ENCODE measurements around the gene TFB1M.
"Not testable (repeated sequence)": the region's sequence is repeated elsewhere in the genome, so short reads cannot be mapped to it uniquely, and the experiment has no call there.

Gene TFB1M

DNA sequence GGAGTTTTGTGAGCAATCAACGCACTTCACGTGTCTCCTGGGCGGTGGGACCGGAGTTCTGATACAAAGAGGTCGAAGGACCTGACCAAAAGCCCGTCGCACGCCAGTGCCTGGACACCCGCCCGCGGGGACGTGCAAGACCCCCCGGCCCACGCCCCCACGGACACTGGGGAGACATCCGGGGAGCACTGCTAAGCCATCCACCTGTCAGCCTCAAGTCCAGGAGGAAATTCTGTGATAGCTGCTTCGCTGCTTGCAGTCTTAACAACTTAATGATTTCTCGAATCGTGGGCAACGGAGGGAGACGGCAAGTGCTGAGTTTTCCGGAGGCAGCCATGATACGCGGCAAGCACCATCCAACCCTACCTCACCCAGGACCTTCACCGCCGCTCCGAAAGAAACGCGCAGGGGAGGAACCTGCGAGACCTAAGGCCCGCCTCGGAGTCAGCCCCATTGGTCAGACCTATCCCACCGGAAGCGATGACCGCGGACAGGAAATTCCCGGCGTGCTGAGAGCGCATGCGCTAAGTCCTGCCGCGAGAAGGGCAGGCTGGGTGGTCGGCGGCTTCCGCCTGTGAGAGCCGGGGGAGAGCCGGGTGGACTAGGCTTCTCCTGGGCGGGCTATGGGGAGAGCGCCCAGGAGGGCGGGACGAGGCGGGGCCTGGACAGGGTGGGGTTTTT, at the start of gene TFB1M:
TSS of gene TFB1M (minus strand) at position 393 of the 681 bp plus-strand sequence. CDS start at position 337, 56 bp downstream.
- H3K9me3 Mint-ChIP-seq = no peaks in the 10 kb centered on the region
- peak within 1 kb of the TSS; percentile 95 for H3K27ac Mint-ChIP-seq
- peak within 1 kb of the TSS; percentile 96 for H3K4me3 Mint-ChIP-seq
- peaks cover 29% of the 10 kb centered on the region for H3K4me1 Mint-ChIP-seq (ENCODE audit: low read depth)
- H3K36me3 Mint-ChIP-seq (ENCODE audit: low read depth) = peaks cover 15% of the 10 kb centered on the region
- H3K27me3 Mint-ChIP-seq (ENCODE audit: low read depth) = no peaks in the 10 kb centered on the region

DNA sequence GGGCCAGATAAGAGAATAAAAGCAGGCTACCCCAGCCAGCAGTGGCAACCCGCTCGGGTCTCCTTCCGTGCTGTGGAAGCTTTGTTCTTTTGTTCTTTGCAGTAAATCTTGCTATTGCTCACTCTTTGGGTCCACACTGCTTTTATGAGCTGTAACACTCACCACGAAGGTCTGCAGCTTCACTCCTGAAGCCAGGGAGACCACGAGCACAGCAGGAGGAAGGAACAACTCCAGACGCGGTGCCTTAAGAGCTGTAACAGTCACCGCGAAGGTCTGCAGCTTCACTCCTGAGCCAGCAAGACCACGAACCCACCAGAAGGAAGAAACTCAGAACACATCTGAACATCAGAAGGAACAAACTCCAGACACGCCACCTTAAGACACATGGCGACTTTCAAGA, 49.7 kb upstream of the TFB1M start:
- not testable (repeated sequence) for H3K4me1 Mint-ChIP-seq (ENCODE audit: low read depth); H3K9me3 Mint-ChIP-seq; H3K27ac Mint-ChIP-seq; H3K4me3 Mint-ChIP-seq; H3K36me3 Mint-ChIP-seq (ENCODE audit: low read depth)
- H3K27me3 Mint-ChIP-seq (ENCODE audit: low read depth) = peaks cover 17% of the 10 kb centered on the region

DNA sequence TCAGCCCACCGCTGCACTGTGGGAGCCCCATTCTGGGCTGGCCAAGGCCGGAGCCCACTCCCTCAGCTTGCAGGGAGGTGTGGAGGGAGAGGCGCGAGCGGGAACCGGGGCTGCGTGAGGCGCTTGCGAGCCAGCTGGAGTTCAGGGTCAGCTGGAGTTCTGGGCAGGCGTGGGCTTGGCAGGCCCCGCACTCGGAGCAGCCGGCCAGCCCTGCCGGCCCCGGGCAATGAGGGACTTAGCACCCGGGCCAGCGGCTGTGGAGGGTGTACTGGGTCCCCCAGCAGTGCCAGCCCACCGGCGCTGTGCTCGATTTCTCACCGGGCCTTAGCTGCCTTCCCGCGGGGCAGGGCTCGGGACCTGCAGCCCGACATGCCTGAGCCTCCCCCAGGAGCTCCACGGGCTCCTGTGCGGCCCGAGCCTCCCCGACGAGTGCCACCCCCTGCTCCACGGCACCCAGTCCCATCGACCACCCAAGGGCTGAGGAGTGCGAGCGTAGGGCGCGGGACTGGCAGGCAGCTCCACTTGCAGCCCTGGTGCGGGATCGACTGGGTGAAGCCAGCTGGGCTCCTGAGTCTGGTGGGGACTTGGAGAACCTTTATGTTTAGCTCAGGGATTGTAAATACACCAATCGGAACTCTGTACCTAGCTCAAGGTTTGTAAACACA, 48.8 kb upstream of the TFB1M start:
- not testable (repeated sequence) for H3K4me1 Mint-ChIP-seq (ENCODE audit: low read depth); H3K4me3 Mint-ChIP-seq; H3K36me3 Mint-ChIP-seq (ENCODE audit: low read depth); H3K9me3 Mint-ChIP-seq; H3K27ac Mint-ChIP-seq
- H3K27me3 Mint-ChIP-seq (ENCODE audit: low read depth) = peaks cover 22% of the 10 kb centered on the region

GRCh38 chr6:155354167-155354566, 39.9 kb upstream of the TFB1M start:
- Mint-ChIP-seq H3K4me1 (ENCODE audit: low read depth) (no peaks in the 10 kb centered on the region), H3K9me3 (peaks cover 34% of the 10 kb centered on the region), H3K4me3 (no peak overlapping the region), H3K36me3 (ENCODE audit: low read depth) (peaks cover 2% of the 10 kb centered on the region), H3K27me3 (ENCODE audit: low read depth) (peaks cover 9% of the 10 kb centered on the region), H3K27ac (no peak overlapping the region)

- H3K4me1 Mint-ChIP-seq (ENCODE audit: low read depth) = no peaks in the 10 kb centered on the region
- peaks cover 29% of the 10 kb centered on the region for H3K9me3 Mint-ChIP-seq
- H3K27me3 Mint-ChIP-seq (ENCODE audit: low read depth) = peaks cover under 1% of the 10 kb centered on the region
- H3K36me3 Mint-ChIP-seq (ENCODE audit: low read depth) = peaks cover 2% of the 10 kb centered on the region
- no peak overlapping the region for H3K4me3 Mint-ChIP-seq
- H3K27ac Mint-ChIP-seq = no peak overlapping the region
Observed at GRCh38 chr6:155352811-155353210, 38.5 kb upstream of the TFB1M start.

- H3K9me3 Mint-ChIP-seq = peaks cover 37% of the 10 kb centered on the region
- H3K27ac Mint-ChIP-seq = no peak overlapping the region
- H3K27me3 Mint-ChIP-seq (ENCODE audit: low read depth) = no peaks in the 10 kb centered on the region
- peaks cover 2% of the 10 kb centered on the region for H3K36me3 Mint-ChIP-seq (ENCODE audit: low read depth)
- H3K4me1 Mint-ChIP-seq (ENCODE audit: low read depth) = no peaks in the 10 kb centered on the region
- H3K4me3 Mint-ChIP-seq = no peak overlapping the region
Observed at GRCh38 chr6:155352130-155352420, 37.8 kb upstream of the TFB1M start.

DNA sequence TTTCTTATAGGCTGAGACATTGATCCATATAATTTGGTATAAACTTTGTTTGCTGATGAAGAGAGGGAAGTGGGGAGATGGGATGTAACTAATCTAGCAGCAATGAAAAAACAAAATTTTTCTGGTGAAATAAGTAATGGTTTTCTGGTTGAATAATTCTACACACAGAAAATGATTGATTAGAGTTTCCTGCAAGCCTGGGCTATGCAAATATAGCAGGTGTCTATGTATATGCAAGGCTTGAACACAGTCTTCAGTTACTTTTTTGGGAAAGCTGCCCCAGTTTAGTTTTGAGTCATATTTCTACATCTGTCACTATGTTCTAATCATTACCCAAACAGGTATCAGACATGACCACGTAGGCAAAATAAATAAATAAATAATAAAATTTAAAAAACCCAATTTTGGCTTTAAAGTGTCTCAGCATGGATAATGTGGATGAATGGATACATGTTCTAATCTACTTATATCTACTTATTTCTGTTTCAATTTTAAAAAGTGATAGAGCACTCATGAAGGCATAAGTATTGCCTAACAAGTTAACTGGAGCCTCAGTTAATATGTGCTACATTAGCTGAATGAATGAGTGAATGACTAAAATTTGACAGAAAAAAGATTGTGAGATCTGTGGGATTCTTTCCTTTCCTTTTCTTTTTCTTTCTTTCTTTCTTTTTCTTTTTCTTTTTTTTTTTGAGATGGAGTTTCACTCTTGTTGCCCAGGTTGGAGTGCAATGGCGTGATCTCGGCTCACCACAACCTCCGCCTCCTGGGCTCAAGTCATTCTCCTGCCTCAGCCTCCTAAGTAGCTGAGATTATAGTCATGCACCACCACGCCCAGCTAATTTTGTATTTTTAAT, 37.2 kb upstream of the TFB1M start:
- H3K36me3 Mint-ChIP-seq (ENCODE audit: low read depth) = peaks cover 2% of the 10 kb centered on the region
- H3K9me3 Mint-ChIP-seq = peaks cover 42% of the 10 kb centered on the region
- H3K4me1 Mint-ChIP-seq (ENCODE audit: low read depth) = no peaks in the 10 kb centered on the region
- H3K4me3 Mint-ChIP-seq = no peak overlapping the region
- no peak overlapping the region for H3K27ac Mint-ChIP-seq
- no peaks in the 10 kb centered on the region for H3K27me3 Mint-ChIP-seq (ENCODE audit: low read depth)

GRCh38 chr6:155349956-155350355, 35.7 kb upstream of the TFB1M start:
- peaks cover 2% of the 10 kb centered on the region for H3K36me3 Mint-ChIP-seq (ENCODE audit: low read depth)
- peaks cover 42% of the 10 kb centered on the region for H3K9me3 Mint-ChIP-seq
- H3K27ac Mint-ChIP-seq = no peak overlapping the region
- no peaks in the 10 kb centered on the region for H3K4me1 Mint-ChIP-seq (ENCODE audit: low read depth)
- H3K4me3 Mint-ChIP-seq = no peak overlapping the region
- H3K27me3 Mint-ChIP-seq (ENCODE audit: low read depth) = no peaks in the 10 kb centered on the region

GRCh38 chr6:155349129-155349528, 34.8 kb upstream of the TFB1M start:
- Mint-ChIP-seq H3K36me3 (ENCODE audit: low read depth) (peaks cover under 1% of the 10 kb centered on the region), H3K27me3 (ENCODE audit: low read depth) (no peaks in the 10 kb centered on the region), H3K4me1 (ENCODE audit: low read depth) (no peaks in the 10 kb centered on the region), H3K9me3 (peaks cover 34% of the 10 kb centered on the region), H3K4me3 (no peak overlapping the region), H3K27ac (no peak overlapping the region)

DNA sequence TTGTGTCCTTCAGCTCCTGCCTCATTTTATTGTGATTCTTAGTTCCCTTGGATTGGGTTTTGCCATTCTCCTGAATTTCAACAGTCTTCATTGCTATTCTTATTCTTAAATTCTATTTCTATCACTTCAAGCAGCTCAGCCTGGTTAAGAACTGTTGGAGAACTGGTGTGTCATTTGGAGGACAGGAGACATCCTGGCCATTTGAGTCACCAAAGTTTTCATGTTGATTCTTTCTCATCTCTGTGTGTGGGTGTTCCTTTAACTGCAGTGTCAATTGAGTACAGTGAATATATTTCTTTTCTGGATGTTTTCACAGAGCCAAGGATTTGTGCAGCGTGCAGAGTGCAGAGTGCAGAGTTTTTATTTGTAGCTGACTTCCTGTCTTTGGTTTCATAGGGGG, 33.5 kb upstream of the TFB1M start:
- Mint-ChIP-seq H3K27me3 (ENCODE audit: low read depth) (no peaks in the 10 kb centered on the region), H3K36me3 (ENCODE audit: low read depth) (no peaks in the 10 kb centered on the region), H3K9me3 (peaks cover 24% of the 10 kb centered on the region), H3K27ac (no peak overlapping the region), H3K4me1 (ENCODE audit: low read depth) (no peaks in the 10 kb centered on the region), H3K4me3 (no peak overlapping the region)

DNA sequence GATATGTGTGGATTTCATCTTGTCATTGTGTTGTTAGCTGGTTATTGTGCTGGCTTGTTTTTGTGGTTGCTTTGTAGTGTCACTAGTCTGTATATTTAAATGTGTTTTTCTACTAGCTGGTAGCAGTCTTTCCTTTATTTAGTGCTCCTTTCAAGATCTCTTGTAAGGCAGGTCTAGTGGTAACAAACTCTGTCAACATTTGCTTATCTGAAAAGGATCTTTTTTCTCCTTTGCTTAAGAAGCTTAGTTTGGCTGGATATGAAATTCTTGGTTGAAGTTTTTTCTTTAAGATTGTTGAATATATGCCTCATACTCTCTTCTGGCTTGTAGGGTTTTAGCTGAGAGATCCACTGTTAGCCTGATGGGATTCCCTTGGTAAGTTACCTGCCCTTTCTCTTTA, 32.7 kb upstream of the TFB1M start:
- Mint-ChIP-seq H3K4me1 (ENCODE audit: low read depth) (no peaks in the 10 kb centered on the region), H3K9me3 (peaks cover 24% of the 10 kb centered on the region), H3K4me3 (no peak overlapping the region), H3K27me3 (ENCODE audit: low read depth) (no peaks in the 10 kb centered on the region), H3K36me3 (ENCODE audit: low read depth) (no peaks in the 10 kb centered on the region), H3K27ac (no peak overlapping the region)

GRCh38 chr6:155344341-155345006, 30.2 kb upstream of the TFB1M start:
- Mint-ChIP-seq H3K4me3 (no peak overlapping the region), H3K27me3 (ENCODE audit: low read depth) (no peaks in the 10 kb centered on the region), H3K4me1 (ENCODE audit: low read depth) (peaks cover 4% of the 10 kb centered on the region), H3K9me3 (peaks cover 34% of the 10 kb centered on the region), H3K27ac (no peak overlapping the region), H3K36me3 (ENCODE audit: low read depth) (peaks cover 6% of the 10 kb centered on the region)

DNA sequence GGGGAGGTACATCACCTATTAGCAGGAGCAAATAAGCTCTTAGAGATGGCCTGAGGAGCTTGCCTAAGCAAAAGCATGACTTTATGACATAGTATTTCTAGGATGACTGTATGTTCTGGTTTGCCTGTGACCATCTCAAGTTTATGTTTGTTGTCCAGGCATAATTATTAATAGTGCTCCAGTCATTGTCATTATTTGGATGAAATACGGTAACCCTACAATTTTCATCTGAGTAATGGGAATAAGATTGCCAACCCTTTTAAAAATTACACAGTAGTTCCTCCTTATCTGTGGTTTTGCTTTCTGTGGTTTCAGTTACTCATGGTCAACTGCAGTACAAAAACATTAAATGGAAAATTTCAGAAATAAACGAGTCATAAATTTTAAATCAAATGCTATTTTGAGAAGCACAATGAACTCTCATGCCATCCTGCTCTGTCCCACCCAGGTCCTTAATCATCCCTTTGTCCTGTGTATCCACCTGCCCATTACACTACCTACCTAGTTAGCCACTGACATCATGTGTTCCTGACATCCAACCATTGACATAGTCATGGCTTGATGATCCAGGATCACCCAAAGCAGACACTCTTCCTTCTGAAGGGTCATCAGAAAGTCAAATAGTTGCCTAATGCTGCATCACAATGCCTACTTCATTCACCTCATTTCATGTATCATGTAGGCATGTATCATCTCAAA, 27.0 kb upstream of the TFB1M start:
- Mint-ChIP-seq H3K4me3 (no peak overlapping the region), H3K27ac (no peak overlapping the region), H3K9me3 (peaks cover 45% of the 10 kb centered on the region), H3K27me3 (ENCODE audit: low read depth) (no peaks in the 10 kb centered on the region), H3K36me3 (ENCODE audit: low read depth) (peaks cover 24% of the 10 kb centered on the region), H3K4me1 (ENCODE audit: low read depth) (peaks cover 17% of the 10 kb centered on the region)

- no peak overlapping the region for H3K27ac Mint-ChIP-seq
- H3K27me3 Mint-ChIP-seq (ENCODE audit: low read depth) = no peaks in the 10 kb centered on the region
- peaks cover 30% of the 10 kb centered on the region for H3K36me3 Mint-ChIP-seq (ENCODE audit: low read depth)
- H3K4me1 Mint-ChIP-seq (ENCODE audit: low read depth) = peaks cover 17% of the 10 kb centered on the region
- peaks cover 45% of the 10 kb centered on the region for H3K9me3 Mint-ChIP-seq
- H3K4me3 Mint-ChIP-seq = no peak overlapping the region
Observed at GRCh38 chr6:155340464-155341129, 26.3 kb upstream of the TFB1M start.
